CD14-positive monocyte (primary cell): ENCODE results near the gene RFX2. TPM values are rescaled to one million over a fixed set of nuclear protein-coding genes. Genes with fewer than 3 reads are reported as not detected.

ENCODE experiments used
- DNase-seq, 3 donors: peaks; one replicate each; pipeline ENCODE4 v3.0.0-alpha.2; 2011 to 2022
- H2AFZ ChIP-seq: 2 replicates; pipeline ENCODE4 v1.6.0; 2012; ENCODE audit warnings: mild to moderate bottlenecking, low read depth, low read length, inconsistent platforms; ENCODE audit not compliant: insufficient read depth, poor library complexity, severe bottlenecking
- H3K27ac ChIP-seq, 2 donors: 1 replicate in 1 of 2; 2 replicates in 1 of 2; pipeline ENCODE4 v1.5.1; 2012 to 2013; ENCODE audit warnings: low read length in 2 of 2, control low read depth in 1 of 2, inconsistent platforms in 1 of 2, low read depth in 1 of 2, mild to moderate bottlenecking in 1 of 2
- H3K27me3 ChIP-seq, 2 donors: one replicate each; pipeline versions ENCODE4 v1.6.0 to v1.6.1; 2011 to 2013; ENCODE audit warnings: low read length in 2 of 2; ENCODE audit not compliant: control insufficient read depth in 2 of 2, insufficient read depth in 2 of 2
- H3K36me3 ChIP-seq, 2 donors: replicated peaks in 1 of 2; 1 replicate in 1 of 2; 2 replicates in 1 of 2; pipeline versions ENCODE4 v1.5.1 to v1.6.1; 2012 to 2013; ENCODE audit warnings: low read length in 2 of 2, control low read depth in 1 of 2, inconsistent platforms in 1 of 2, mild to moderate bottlenecking in 1 of 2; ENCODE audit not compliant: insufficient read depth in 2 of 2, control insufficient read depth in 1 of 2
- H3K4me1 ChIP-seq, 2 donors: 1 replicate in 1 of 2; 2 replicates in 1 of 2; pipeline versions ENCODE4 v1.5.1 to v1.6.1; 2012 to 2013; ENCODE audit warnings: low read length in 2 of 2, control low read depth in 1 of 2, inconsistent platforms in 1 of 2, mild to moderate bottlenecking in 1 of 2, moderate library complexity in 1 of 2; ENCODE audit not compliant: insufficient read depth in 2 of 2, control insufficient read depth in 1 of 2
- H3K4me2 ChIP-seq: replicated peaks from 2 replicates; pipeline ENCODE3; 2012; ENCODE audit warnings: low read length, moderate library complexity, mild to moderate bottlenecking; ENCODE audit not compliant: poor library complexity, severe bottlenecking; ENCODE audit errors: extremely low read depth
- H3K4me3 ChIP-seq, 3 experiments: fragments of 200-600 bp in 1 of 3; sonication (generic) in 1 of 3; replicated peaks in 1 of 3; 1 replicate in 2 of 3; 2 replicates in 1 of 3; pipeline ENCODE4 v1.5.1; 2011 to 2013; ENCODE audit warnings: low read length in 3 of 3, mild to moderate bottlenecking in 3 of 3, control low read depth in 2 of 3, low read depth in 2 of 3, inconsistent platforms in 1 of 3, moderate library complexity in 1 of 3
- H3K79me2 ChIP-seq: 2 replicates; pipeline ENCODE4 v1.6.0; 2012; ENCODE audit warnings: mild to moderate bottlenecking, control low read depth, inconsistent platforms, low read length, moderate library complexity; ENCODE audit not compliant: insufficient read depth
- H3K9ac ChIP-seq: 2 replicates; pipeline ENCODE4 v1.6.0; 2017; ENCODE audit warnings: low read length, mild to moderate bottlenecking; ENCODE audit not compliant: insufficient read depth, poor library complexity, severe bottlenecking
- H3K9me3 ChIP-seq, 2 donors: replicated peaks in 1 of 2; 1 replicate in 1 of 2; 2 replicates in 1 of 2; pipeline versions ENCODE4 v1.5.1 to v1.6.1; 2012 to 2013; ENCODE audit warnings: low read length in 2 of 2, control low read depth in 1 of 2; ENCODE audit not compliant: control insufficient read depth in 1 of 2, insufficient read depth in 1 of 2
- H4K20me1 ChIP-seq: 2 replicates; pipeline ENCODE4 v1.6.0; 2012; ENCODE audit warnings: mild to moderate bottlenecking, low read length, control low read depth, moderate library complexity; ENCODE audit not compliant: insufficient read depth
- H3K27ac Mint-ChIP-seq, 7 donors: one replicate each; pipeline ENCODE4 v1.8.0; 2020; ENCODE audit warnings: mild to moderate bottlenecking in 7 of 7, mixed read lengths in 7 of 7, moderate library complexity in 6 of 7, inconsistent platforms in 2 of 7
- H3K27me3 Mint-ChIP-seq, 3 donors: one replicate each; pipeline ENCODE4 v1.8.0; 2021 to 2022; ENCODE audit warnings: low read depth in 3 of 3, mild to moderate bottlenecking in 3 of 3, mixed read lengths in 3 of 3, moderate library complexity in 3 of 3, inconsistent platforms in 1 of 3
- H3K36me3 Mint-ChIP-seq, 2 donors: one replicate each; pipeline ENCODE4 v1.8.0; 2020; ENCODE audit warnings: mixed read lengths in 2 of 2, inconsistent platforms in 1 of 2, mild to moderate bottlenecking in 1 of 2
- H3K4me1 Mint-ChIP-seq: one replicate; pipeline ENCODE4 v1.8.0; 2020; ENCODE audit warnings: mild to moderate bottlenecking, mixed read lengths
- H3K4me3 Mint-ChIP-seq, 2 donors: one replicate each; pipeline ENCODE4 v1.8.0; 2020; ENCODE audit warnings: mild to moderate bottlenecking in 2 of 2, mixed read lengths in 2 of 2, moderate library complexity in 1 of 2
- H3K9me3 Mint-ChIP-seq, 7 donors: one replicate each; pipeline ENCODE4 v1.8.0; 2020 to 2022; ENCODE audit warnings: mixed read lengths in 7 of 7, mild to moderate bottlenecking in 6 of 7, moderate library complexity in 6 of 7, inconsistent platforms in 2 of 7
- WGBS: methylation state at CpG from one replicate; pipeline ENCODE4 v1.1.5; 2013; ENCODE audit warnings: missing lambda C conversion rate; ENCODE audit not compliant: insufficient coverage; 5-methylcytosine and 5-hydroxymethylcytosine counted together
- intact Hi-C, 2 donors: fragments of 100-400 bp; cut with micrococcal nuclease; formaldehyde crosslinking; loops; one replicate each; pipeline versions ENCODE4 v1.15.0 to v1.15.1; 2023
- polyA plus RNA-seq, 3 donors: library from polyadenylated mRNA; depleted of rRNA in 1 of 3; unstranded in 2 of 3; stranded (reverse) in 1 of 3; fragments of 300-500 nt in 2 of 3; fragments of >200 nt in 1 of 3; fragmentation: Illumina TruSeq in 2 of 3; gene quantifications; 1 replicate in 2 of 3; 2 replicates in 1 of 3; pipeline ENCODE4 v1.2.3, GENCODE V29; 2012 to 2021
- TF ChIP-seq, protein P1 (sequence below): fragments of 200-600 bp; IDR thresholded peaks from one replicate; pipeline ENCODE4 v1.8.0; 2022; ENCODE audit warnings: antibody characterized with exemption, mild to moderate bottlenecking

Gene RFX2
- polyA plus RNA-seq, 3 donors: 5.7 to 12.9 (median 8.7) TPM

- peaks cover 23 to 29% of the 10 kb centered on the region in 2 donors for H3K4me1 ChIP-seq
- peak overlapping the region in 1 of 2 donors; percentile 93 for H3K27ac ChIP-seq
- Mint-ChIP-seq H3K9me3 (no peaks in the 10 kb centered on the region), H3K4me1 (peaks cover 44% of the 10 kb centered on the region), H3K36me3 (peaks cover 15 to 35% of the 10 kb centered on the region in 2 donors), H3K27ac (peak overlapping the region in 5 of 7 donors; percentile 82 to 95 (median 93)), H3K4me3 (peak overlapping the region; percentile 85 to 91), H3K27me3 (no peaks in the 10 kb centered on the region)
- WGBS: 72% methylated on average over 6 of the region's 8 CpGs
- H3K27me3 ChIP-seq: no peaks in the 10 kb centered on the region
- H3K4me2 ChIP-seq: peak overlapping the region; percentile 87
- peaks cover 70% of the 10 kb centered on the region for H3K79me2 ChIP-seq
- no peaks in the 10 kb centered on the region for H3K9me3 ChIP-seq
- DNase-seq: no peak
- intact Hi-C loops: loop anchor here (5.0 to 10.0 kb wide), 2 partner anchors 69 to 72 kb away; partner anchors contain the start of genes NDUFA11 (in 1 of the 2) and VMAC (in 1 of the 2)
- peaks cover 41% of the 10 kb centered on the region for H4K20me1 ChIP-seq
- peaks cover 17 to 43% of the 10 kb centered on the region in 2 donors for H3K36me3 ChIP-seq
- H3K9ac ChIP-seq: peak overlapping the region; percentile 98
- peak overlapping the region; percentile 72 to 91 (median 91) for H3K4me3 ChIP-seq
- peak overlapping the region; percentile 98 for H2AFZ ChIP-seq
- TF ChIP-seq, protein P1, sequence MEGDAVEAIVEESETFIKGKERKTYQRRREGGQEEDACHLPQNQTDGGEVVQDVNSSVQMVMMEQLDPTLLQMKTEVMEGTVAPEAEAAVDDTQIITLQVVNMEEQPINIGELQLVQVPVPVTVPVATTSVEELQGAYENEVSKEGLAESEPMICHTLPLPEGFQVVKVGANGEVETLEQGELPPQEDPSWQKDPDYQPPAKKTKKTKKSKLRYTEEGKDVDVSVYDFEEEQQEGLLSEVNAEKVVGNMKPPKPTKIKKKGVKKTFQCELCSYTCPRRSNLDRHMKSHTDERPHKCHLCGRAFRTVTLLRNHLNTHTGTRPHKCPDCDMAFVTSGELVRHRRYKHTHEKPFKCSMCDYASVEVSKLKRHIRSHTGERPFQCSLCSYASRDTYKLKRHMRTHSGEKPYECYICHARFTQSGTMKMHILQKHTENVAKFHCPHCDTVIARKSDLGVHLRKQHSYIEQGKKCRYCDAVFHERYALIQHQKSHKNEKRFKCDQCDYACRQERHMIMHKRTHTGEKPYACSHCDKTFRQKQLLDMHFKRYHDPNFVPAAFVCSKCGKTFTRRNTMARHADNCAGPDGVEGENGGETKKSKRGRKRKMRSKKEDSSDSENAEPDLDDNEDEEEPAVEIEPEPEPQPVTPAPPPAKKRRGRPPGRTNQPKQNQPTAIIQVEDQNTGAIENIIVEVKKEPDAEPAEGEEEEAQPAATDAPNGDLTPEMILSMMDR: no peak
Measured at GRCh38 chr19:5976768-5977167, 133.5 kb downstream of the RFX2 start.

GRCh38 chr19:5975388-5975728 is 134.9 kb downstream of the RFX2 start:
- Mint-ChIP-seq H3K36me3 (peaks cover 16 to 37% of the 10 kb centered on the region in 2 donors), H3K4me1 (peaks cover 45% of the 10 kb centered on the region), H3K27ac (no peak overlapping the region), H3K4me3 (no peak overlapping the region), H3K27me3 (no peaks in the 10 kb centered on the region), H3K9me3 (no peaks in the 10 kb centered on the region)
- H4K20me1 ChIP-seq: peaks cover 55% of the 10 kb centered on the region
- no peak overlapping the region for H3K27ac ChIP-seq
- TF ChIP-seq, protein P1: no peak
- H3K79me2 ChIP-seq: peaks cover 84% of the 10 kb centered on the region
- no peak overlapping the region for H3K4me2 ChIP-seq
- intact Hi-C loops: loop anchor here (5.0 to 10.0 kb wide), 2 partner anchors 68 to 71 kb away; partner anchors contain the start of genes NDUFA11 (in 1 of the 2) and VMAC (in 1 of the 2)
- DNase-seq: no peak
- WGBS: 80% methylated on average over 1 of the region's 3 CpGs
- no peak overlapping the region for H3K4me3 ChIP-seq
- H2AFZ ChIP-seq: no peak overlapping the region
- H3K27me3 ChIP-seq: no peaks in the 10 kb centered on the region
- peaks cover 17 to 49% of the 10 kb centered on the region in 2 donors for H3K36me3 ChIP-seq
- H3K9ac ChIP-seq: no peak overlapping the region
- H3K9me3 ChIP-seq: no peaks in the 10 kb centered on the region
- peaks cover 23 to 29% of the 10 kb centered on the region in 2 donors for H3K4me1 ChIP-seq
